OCI-LY3 (cell line): ENCODE measurements around the gene LIN7C.
"Not testable (repeated sequence)": the region's sequence is repeated elsewhere in the genome, so short reads cannot be mapped to it uniquely, and the experiment has no call there.

Experiments used
- EZH2phosphoT487 ChIP-seq: fragments of 200-600 bp; shearing (Covaris generic); IDR thresholded peaks from 2 replicates; pipeline ENCODE4 v1.6.1; 2018; ENCODE audit warnings: antibody characterized with exemption, mixed run types, low read depth
- TF ChIP-seq, protein P1 (sequence below): fragments of 200-600, 300-600 bp; sonication (generic); IDR thresholded peaks from 2 replicates; pipeline ENCODE4 v1.5.1; 2014; ENCODE audit warnings: antibody characterized with exemption, low read length, low read depth

- TF ChIP-seq, protein P1, sequence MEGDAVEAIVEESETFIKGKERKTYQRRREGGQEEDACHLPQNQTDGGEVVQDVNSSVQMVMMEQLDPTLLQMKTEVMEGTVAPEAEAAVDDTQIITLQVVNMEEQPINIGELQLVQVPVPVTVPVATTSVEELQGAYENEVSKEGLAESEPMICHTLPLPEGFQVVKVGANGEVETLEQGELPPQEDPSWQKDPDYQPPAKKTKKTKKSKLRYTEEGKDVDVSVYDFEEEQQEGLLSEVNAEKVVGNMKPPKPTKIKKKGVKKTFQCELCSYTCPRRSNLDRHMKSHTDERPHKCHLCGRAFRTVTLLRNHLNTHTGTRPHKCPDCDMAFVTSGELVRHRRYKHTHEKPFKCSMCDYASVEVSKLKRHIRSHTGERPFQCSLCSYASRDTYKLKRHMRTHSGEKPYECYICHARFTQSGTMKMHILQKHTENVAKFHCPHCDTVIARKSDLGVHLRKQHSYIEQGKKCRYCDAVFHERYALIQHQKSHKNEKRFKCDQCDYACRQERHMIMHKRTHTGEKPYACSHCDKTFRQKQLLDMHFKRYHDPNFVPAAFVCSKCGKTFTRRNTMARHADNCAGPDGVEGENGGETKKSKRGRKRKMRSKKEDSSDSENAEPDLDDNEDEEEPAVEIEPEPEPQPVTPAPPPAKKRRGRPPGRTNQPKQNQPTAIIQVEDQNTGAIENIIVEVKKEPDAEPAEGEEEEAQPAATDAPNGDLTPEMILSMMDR: not testable (repeated sequence)
- not testable (repeated sequence) for TF ChIP-seq EZH2phosphoT487
These were observed 10.9 kb upstream of the LIN7C start for GRCh38 chr11:27517490-27517889.
